Skeletal muscle cell (primary cell): ENCODE results near the gene CSF1R.

ENCODE experiments used
- DNase-seq: peaks from one replicate; pipeline ENCODE4 v3.0.0-alpha.2; 2010; ENCODE audit warnings: low read depth
- H3K4me3 ChIP-seq: 2 replicates; pipeline ENCODE4 v1.5.1; 2011; ENCODE audit warnings: low read depth, mild to moderate bottlenecking, control low read depth, low read length, moderate library complexity

The CSF1R gene

DNA sequence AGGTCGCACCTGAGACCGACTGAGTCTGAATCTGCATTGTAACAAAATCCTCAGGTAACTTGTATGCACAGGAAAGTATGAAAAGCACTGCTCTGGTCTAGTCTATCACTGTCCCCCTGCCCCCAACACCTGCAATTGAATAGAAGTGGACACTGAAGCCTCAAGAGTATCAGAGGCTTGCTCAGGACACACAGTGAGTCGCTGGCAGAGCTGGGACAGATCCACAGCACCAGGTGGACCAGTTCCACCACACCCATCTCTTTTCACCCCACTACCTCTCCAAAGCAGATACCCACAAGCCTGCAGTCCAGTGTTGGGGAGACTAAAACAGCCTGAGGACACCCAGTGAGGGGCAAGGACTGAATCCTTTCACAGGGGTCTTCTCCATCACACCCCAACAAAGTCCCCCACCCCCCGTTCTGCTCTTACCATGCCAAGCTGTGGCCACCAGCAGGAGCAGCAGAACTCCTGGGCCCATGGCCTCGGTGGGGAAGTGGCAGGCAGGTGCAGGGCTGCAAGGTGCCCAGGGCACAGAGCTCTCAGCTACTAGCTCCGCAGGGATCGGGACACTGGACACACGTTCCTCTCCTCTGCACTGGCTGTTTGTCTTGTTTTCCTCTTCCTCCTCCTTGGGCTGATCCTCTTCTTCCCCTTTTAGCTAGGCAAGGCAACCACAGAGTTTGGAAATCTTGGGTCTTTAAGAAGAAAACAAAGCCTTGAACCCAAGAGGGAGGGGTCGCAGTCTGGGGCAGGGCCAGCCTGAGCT is at the start of gene CSF1R:
CSF1R (minus strand) TSS at position 605 of the 766 bp plus-strand sequence; CDS start at position 478, 127 bp downstream.
- H3K4me3 ChIP-seq = no peak within 1 kb of the TSS
- no peak for DNase-seq

DNA sequence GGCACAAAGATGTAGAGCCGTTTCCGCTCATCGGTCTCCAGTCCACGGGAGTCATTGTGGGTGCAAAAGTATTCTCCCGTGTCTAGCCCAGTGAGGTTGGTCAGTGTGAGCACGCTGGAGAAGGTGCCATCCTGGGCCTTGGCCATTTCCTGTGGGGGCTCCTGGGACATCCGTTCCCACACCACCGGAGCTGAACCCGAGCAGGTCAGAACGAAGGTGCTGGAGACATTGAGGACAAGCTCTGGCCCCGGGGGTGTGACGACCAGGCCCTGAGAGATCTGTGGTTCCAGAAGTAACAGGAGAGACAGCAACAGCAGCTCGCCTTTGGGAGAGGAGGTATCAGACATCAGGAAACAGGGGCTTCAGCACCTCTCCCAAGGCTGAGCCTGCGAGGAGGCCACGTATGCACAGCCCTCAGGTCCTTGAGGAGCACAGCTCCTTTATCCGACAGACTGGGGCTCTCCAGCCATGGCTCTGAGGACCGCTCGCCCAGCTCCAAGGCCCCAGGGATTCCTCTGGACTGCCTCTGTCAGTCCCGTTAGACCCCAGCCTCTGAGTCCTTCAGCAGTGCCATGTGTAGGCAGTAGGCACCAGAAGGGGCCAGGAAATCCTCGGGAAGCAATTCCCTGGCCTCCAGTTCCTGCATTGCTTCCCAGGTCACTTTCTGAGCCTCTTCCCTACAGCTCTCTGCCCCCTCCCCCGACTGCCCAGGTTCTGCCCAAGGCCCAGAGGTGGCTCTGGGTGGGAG is 49.4 kb upstream of the CSF1R start:
- no peak overlapping the region for H3K4me3 ChIP-seq

DNA sequence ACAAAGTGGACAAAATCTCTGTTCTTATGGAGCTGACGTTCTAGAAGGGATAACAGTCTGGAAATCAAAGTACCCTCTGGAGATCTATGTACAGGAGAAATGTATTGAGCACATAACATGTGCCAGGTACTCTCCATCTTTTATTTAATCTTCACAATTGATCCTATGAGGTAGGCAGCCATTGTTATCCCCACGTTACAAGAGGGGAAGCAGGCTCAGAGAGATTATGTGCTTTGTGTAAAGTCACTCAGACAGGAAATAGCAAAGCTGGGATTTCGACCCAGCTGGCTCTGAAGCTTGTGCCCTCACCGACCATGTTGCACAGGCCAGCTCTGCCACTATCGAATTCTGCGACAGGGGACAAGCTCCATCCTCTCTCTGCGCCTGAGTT is 47.8 kb upstream of the CSF1R start:
- DNase-seq = no peak
- no peak overlapping the region for H3K4me3 ChIP-seq

More for the DNA sequence above, 49.4 kb upstream of the CSF1R start:
- no peak for DNase-seq

DNA sequence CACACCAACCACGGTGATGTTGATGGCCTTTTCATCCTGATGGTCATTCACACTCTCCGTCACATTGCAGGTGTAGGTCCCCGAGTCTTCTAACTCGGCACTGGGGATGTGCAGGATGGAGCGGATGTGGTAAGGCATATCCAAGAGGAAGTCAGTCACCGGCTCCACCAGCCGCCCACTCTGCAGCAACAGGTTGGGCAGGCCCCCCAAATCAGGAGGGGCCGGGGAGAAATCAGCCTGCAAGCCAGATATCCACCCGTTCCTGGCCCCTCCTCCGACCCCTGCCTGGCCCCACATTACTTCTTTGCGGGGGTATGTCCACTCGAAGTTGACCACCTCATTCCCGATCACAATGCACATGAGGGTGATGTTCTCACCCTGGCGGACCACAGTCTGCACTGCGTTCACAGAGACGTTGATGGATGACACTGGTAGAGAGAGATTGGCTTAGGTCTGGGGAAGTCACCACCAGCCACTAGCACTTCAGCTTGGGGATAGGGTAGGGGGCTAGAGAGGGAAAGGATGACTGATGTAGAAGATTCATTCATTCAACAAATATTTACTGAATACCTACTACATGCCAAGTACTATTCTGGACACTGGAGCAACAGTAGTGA is 47.3 kb upstream of the CSF1R start:
- DNase-seq = no peak
- no peak overlapping the region for H3K4me3 ChIP-seq

DNA sequence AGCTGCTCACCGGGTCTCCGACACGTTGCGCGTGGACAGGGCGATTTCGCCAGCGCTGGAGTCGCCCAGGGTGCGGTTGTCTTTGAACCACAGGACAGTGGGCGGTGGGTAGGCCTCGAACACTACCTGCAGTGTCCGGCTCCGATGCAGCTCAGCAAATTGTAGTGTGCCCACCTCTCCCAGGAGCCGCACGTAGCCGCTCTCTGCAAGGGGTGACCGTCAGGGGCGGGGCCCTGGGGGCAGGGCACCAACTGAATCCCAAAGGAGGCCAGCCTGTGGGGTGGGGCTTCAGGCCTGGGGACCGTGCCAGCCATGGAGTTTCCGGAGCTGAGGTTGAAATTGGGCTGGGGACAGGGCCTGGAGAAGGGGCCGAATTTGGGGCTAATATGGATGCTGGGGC is 46.4 kb upstream of the CSF1R start:
- no peak for DNase-seq
- H3K4me3 ChIP-seq = no peak overlapping the region

DNA sequence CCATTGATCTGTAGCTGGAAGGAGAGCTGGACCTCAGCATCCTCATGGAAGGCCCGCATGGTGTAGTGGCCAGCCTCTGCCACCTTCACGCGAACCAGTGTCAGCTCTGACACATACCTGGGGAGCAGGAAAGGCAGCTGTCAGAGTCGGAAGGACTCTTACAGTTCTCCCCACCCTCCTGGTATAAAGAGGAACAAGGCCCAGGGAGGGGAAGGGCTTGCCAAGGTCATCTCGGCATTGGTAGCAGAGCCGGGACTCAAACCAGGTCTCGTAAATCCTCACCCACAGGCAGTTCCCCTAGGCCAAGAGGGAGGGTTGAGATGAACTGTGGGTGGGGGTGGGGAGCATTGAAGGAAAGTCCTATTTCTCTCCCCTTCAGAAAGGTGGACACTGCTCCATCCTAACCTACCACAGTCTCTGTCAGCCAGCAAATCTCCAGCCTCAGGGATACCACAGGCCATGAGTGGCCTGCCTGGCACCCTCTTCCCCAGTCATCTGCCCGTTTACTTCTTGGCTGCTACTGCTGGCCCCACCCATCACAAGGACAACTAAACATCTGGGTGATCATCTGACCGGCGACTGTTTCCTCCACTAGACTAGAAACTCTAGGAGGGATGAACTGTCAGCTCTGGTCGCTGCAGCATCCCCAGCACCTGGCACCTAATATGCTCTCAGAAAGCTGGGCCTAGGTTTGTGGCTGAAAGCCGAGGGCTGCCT is 45.8 kb upstream of the CSF1R start:
- DNase-seq = no peak
- H3K4me3 ChIP-seq = no peak overlapping the region

DNA sequence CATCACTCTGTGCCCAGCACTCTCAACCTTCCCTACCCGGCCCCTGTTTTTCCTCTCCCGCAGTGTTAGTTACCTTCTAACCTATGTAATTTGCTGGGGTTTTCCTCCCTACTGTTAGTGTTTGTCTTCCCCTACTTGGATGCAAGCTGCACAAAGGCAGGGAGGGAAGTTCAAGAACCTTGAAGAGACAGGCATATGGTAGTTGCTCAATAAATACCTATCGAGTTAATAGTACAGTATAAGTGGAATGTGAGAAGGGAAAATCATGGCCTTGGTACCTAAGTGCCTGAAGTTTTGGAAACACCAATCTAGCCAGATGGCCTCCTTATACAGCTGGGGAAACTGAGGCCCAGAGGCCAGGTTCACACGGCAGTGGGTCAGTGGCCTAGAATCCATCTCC is 45.1 kb upstream of the CSF1R start:
- no peak for DNase-seq
- no peak overlapping the region for H3K4me3 ChIP-seq

DNA sequence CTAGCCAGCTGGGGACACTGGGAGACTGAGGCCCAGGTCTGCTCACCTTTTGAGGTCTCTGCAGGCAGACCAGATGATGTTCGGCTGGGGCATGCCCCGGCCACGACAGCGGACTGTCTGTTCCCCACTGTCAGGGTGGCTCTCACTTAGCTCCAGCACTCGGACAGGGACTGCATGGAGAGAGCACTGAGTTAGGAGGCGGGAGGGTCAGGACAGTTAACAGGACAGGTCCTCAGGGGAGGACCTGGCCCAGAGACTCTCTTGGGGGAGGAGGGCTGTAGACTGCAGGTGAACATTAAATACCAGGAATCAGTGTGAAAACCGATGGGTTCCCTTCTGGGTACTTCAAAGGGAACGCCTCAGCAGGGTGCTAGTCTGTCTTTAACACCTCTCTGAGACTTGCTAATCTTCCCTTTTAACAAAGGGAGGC is 44.2 kb upstream of the CSF1R start:
- no peak for DNase-seq

DNA sequence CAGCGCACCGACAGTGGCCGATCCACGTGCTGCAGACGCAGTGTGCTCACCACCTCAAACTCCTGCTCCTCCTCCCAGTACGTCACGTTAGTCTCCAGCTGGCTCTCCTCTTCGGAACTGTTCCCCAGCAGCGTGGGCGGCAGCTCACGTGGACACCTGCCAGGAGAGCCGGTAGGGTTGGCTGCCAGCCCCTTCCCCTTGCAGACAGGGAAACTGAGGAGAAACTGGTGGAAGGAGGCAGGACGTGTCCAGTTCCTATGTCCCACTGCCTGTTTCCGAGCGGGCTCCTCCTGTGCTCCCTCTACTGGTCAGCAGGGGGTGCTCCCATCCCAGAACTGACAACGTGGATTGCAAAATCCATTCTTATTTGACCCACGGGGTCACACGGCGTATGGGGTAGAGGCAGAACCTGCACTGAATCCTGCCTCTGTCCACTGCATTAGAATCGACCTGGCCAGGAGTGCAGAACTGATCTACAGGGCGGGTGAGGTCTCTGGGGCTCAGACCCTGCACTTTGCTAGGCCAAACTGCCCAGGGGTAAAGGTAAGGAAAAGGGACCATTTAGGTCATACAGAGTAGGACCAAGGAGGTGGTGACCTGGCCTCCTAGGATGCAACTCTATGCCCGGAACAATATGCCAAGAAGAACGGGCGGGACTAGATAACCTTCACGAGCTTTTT is 43.6 kb upstream of the CSF1R start:
- H3K4me3 ChIP-seq = no peak overlapping the region
- DNase-seq = peak; percentile 36

More for the DNA sequence above, 44.2 kb upstream of the CSF1R start:
- H3K4me3 ChIP-seq = no peak overlapping the region

DNA sequence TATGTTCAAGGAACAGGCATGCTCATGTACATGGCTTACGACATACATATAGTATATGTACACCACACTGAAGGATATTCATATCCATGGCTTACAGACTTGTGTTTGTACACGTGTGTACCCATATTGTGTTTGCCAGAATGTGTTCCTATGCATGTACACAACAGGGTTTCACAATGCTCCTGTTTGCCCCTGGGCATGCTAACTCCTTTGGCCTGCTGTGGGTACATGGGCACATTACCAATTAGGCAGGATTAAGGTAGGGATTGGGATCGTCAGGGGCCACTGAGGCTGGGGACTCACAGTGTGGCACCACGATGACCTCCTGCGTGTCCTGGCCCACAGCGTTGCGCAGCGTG is 43.1 kb upstream of the CSF1R start:
- H3K4me3 ChIP-seq = no peak overlapping the region
- no peak for DNase-seq

DNA sequence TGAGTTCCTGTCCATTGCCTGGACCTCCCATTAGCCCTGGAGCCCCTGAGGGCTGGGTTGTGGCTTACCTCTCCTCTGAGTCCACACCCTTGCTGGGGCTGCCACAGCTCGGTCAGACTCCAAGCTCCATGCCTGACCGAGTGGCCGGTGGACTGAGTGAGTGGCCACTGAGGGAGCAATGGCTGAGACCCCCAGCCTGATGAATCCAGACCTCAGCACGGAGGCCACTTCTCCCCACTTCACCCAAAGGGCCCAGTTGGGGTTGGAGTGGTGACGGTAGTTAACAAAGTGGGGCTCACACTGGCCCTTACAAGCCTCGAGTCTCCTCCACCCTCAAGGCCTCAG is 40.5 kb upstream of the CSF1R start:
- no peak for DNase-seq

DNA sequence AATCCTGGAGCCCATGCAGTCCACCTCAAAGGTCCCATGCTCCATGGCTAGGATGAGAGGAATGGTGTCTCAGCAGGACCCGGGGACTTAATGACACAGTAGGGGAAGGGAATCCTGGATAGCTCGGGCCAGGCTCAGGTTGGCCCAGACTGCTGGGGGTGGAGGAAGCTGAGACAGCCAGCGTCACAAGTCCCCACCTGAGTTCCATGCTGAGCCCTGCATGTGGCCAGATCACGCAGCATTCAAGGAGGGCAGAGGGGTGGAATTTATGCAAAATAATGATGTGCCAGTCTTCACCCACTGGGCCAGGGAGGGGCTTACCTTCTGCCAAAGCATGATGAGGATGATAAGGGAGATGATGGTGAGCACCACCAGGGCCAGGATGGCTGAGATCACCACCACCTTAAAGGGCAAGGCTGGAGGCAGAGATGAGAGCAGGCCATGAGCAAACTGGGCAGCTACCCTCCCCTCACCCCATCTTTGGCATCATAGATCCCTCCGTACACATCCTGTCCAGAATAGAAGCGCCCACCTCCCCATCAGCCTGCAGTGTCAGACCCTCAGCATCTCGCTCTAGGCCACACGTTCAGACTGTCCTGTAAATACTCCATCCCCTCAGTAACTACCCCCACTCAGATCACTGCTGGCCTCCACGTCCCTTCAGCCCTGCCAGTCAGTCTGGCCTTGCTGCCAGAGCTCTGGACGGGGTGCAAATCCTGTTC is 40.0 kb upstream of the CSF1R start:
- no peak overlapping the region for H3K4me3 ChIP-seq
- no peak for DNase-seq

More for the DNA sequence above, 40.5 kb upstream of the CSF1R start:
- H3K4me3 ChIP-seq = no peak overlapping the region

DNA sequence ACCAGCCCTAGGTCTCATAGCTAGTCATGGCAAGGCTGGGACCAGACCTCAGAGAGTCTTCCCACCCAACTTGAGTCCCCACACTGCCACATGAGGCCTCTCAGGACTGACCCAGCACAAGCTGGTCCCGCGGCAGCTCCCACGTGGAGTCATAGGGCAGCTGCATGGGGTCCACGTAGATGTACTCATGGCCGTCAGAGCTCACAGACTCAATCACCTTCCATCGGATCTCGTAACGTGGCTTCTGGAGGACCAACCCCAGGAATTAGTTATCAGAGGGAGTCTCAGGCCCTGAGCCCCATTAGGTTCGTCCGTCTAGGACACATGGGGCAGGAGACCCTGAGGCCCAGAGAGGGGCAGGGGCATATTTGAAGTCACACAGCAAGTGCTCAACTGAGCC is 39.0 kb upstream of the CSF1R start:
- no peak overlapping the region for H3K4me3 ChIP-seq
- no peak for DNase-seq

DNA sequence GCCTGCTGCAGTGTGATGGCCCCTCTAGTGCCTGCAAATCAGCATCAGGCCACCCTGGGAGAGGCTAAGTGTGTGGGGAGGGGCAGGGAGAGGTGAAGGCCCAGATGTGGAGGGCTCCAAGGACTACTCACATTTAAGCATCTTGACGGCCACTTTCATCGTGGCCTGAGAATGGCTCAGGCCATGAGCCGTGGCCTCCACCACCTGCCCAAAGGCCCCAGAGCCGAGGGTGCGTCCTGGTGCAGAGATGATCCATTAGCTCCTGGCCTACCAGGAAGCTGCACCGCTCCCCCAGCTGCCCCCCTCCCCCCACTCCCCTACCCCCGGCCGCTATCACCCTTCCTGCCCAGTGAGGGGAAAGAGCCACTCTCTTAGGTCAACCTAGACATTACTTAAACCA is 38.2 kb upstream of the CSF1R start:
- H3K4me3 ChIP-seq = no peak overlapping the region
- no peak for DNase-seq

DNA sequence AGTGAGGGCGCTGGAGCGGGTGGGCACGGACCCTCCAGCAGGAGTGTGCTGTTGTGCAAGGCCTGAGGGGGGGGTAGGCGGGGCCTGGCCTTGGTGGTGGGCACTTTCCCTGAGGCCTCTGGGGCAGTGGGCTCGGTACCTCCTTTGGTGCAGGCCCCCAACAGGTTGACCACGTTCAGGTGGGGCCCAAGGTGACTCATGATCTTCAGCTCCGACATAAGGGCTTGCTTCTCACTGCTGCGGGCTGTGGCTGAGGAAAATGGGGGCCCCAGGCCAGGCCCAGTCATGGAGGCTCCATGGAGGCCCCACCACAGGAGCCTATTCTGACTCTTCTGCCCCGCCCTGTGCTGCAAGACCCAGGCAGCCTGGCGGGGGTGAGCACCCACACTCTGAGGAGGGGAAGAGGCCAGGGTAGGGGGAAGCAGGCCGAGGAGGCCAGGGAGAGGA is 37.8 kb upstream of the CSF1R start:
- no peak overlapping the region for H3K4me3 ChIP-seq
- DNase-seq = no peak

DNA sequence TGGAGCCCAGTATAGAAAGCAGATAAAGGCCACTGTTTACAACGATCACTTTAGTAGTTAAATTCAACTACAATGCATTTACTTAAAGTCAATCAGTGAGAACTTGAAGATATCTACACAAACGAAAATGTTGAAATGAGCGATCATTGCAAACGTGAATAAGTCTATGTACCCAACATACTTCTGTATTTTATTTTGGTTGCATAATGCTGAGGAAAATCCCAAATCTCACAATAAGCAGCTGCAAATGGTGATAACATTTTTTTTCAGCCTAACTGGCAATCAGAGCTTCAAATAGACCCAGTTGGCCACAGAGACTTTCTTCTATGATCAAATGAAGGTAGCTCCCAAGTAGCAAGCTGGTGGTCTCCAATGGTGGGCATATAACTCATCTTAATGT is 37.2 kb upstream of the CSF1R start:
- DNase-seq = no peak
- H3K4me3 ChIP-seq = no peak overlapping the region

DNA sequence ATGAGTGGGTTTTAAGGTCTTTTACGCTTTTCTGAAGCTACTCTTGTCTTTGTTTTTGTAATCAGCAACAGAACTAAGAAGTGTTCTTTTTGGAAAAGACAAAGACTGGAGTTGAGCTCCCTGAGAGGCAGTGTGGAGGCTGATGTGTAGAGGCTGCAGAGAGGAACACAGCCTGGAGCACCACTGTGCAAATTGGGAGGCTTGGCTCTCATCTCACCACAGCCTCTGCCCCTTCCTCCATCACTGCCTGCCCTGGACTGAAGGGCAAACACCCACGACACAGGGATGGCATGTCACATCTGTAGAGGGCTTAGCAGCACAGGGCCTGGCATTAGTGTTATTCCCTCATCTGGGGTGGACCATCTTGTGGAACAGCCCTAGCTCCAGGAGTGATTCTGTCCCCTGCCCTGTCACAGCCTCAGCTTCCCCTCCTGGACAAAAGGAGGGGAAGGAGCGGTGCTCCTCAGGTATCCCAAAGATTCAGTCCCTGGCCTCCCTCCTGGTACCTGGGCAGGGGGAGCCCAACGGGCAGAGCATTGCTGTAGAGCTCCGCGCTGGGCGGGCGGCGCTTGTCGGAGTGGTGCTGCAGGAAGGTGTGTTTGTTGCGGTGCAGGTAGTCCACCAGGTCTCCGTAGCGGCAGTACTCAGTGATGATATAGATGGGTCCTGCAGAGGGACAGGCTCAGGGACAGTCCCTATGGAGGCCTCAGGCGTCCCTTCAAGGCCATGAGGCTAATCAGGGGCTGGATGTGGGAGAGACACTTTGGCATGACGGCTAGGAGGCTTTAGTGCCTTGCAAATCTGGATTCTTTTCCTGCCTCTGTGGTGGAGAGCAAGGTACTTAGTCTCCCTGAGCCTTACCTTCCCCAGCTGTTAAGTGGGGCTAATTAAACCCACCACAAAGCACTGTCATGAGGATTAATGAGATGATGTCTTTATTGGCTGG is 36.5 kb upstream of the CSF1R start:
- no peak for DNase-seq
- no peak overlapping the region for H3K4me3 ChIP-seq

DNA sequence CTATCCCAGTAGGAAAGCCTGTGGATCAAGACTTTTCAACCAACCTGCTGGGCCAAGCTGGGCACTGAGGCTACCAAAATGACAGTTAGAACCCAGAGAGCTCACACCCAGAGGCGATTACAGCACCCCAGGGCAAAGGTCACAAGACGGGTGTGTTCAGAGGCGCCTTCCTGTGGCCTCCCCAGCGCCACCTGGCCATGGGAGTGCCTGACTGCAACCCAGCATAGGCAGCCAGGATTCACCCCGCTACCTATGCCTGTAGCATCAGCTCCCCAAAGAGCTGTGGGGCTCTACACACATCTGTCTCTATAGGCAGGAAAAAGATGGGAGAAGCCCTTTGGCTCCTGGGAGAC is 35.8 kb upstream of the CSF1R start:
- no peak for DNase-seq
- H3K4me3 ChIP-seq = no peak overlapping the region
